Gastrocnemius medialis (tissue), 4 donors: ENCODE results near the gene CERS6. TPM values are rescaled to one million over a fixed set of nuclear protein-coding genes. Genes with fewer than 3 reads are reported as not detected.

Experiments used
- ATAC-seq, 2 donors: fragments of 150-250 bp; one replicate each; pipeline ENCODE4 v1.9.1; 2016
- DNase-seq, 2 donors: peaks; one replicate each; pipeline ENCODE4 v3.0.0-alpha.2; 2019
- H3K27ac ChIP-seq, 4 donors: fragments of 200-600 bp; sonication (generic); 1 replicate in 1 of 4; 2 replicates in 3 of 4; pipeline ENCODE4 v1.5.1; 2016 to 2018; ENCODE audit warnings: mild to moderate bottlenecking in 2 of 4, moderate library complexity in 1 of 4
- H3K27me3 ChIP-seq, 3 donors: fragments of 200-600 bp; sonication (generic) in 2 of 3; 1 replicate in 1 of 3; 2 replicates in 2 of 3; pipeline versions ENCODE4 v1.5.1 to v1.6.0; 2016 to 2019; ENCODE audit warnings: mild to moderate bottlenecking in 1 of 3, moderate library complexity in 1 of 3
- H3K36me3 ChIP-seq, 2 donors: fragments of 200-600 bp; sonication (generic) in 1 of 2; one replicate each; pipeline ENCODE4 v1.5.1; 2017 to 2018
- H3K4me1 ChIP-seq, 2 donors: fragments of 200-600 bp; sonication (generic) in 1 of 2; one replicate each; pipeline ENCODE4 v1.5.1; 2016 to 2017; ENCODE audit warnings: mild to moderate bottlenecking in 2 of 2
- H3K4me3 ChIP-seq, 4 donors: fragments of 200-600 bp; sonication (generic) in 3 of 4; 1 replicate in 1 of 4; 2 replicates in 3 of 4; pipeline ENCODE4 v1.5.1; 2016 to 2019; ENCODE audit warnings: mild to moderate bottlenecking in 2 of 4
- H3K9me3 ChIP-seq, 3 donors: fragments of 200-600 bp; sonication (generic) in 2 of 3; 1 replicate in 1 of 3; 2 replicates in 2 of 3; pipeline ENCODE4 v1.5.1; 2016 to 2019
- POLR2A ChIP-seq, 2 donors: fragments of 450-650 bp; IDR thresholded peaks; one replicate each; pipeline ENCODE4 v1.6.1; 2017; ENCODE audit warnings: antibody characterized with exemption in 2 of 2, mild to moderate bottlenecking in 2 of 2, moderate library complexity in 2 of 2
- in situ Hi-C, 4 donors: fragments of 200-750 bp; cut with MboI; loops; one replicate each; pipeline versions ENCODE4 v1.15.0 to v1.8.0; 2017; ENCODE audit warnings: low sequenced_read_pairs in 4 of 4
- intact Hi-C: fragments of 100-400 bp; cut with DNase I; formaldehyde crosslinking; loops from one replicate; pipeline ENCODE4 v1.15.1; 2023; ENCODE audit warnings: low total_unique reads
- total RNA-seq, 4 donors: library from RNA; depleted of rRNA; stranded (reverse); fragments of >200 nt; gene quantifications; one replicate each; pipeline versions ENCODE4 v1.1.0 to v1.2.3, GENCODE V29; 2016
- TF ChIP-seq, protein P1 (sequence below), 5 experiments: fragments of 450-650 bp in 3 of 5; fragments of 200-600 bp in 2 of 5; sonication (generic) in 2 of 5; IDR thresholded peaks in 4 of 5; conservative IDR thresholded peaks in 1 of 5; 1 replicate in 4 of 5; 2 replicates in 1 of 5; pipeline ENCODE4 v1.5.1; 2016 to 2019; ENCODE audit warnings: antibody characterized with exemption in 5 of 5, mild to moderate bottlenecking in 3 of 5, moderate library complexity in 3 of 5

CERS6 gene
- total RNA-seq, 4 donors from 2014 or later = 11.9 to 18.0 (median 14.7) TPM

- intact Hi-C loops = no loop called here
Measured at GRCh38 chr2:168480356-168480755, 24.3 kb downstream of the CERS6 start.

DNA sequence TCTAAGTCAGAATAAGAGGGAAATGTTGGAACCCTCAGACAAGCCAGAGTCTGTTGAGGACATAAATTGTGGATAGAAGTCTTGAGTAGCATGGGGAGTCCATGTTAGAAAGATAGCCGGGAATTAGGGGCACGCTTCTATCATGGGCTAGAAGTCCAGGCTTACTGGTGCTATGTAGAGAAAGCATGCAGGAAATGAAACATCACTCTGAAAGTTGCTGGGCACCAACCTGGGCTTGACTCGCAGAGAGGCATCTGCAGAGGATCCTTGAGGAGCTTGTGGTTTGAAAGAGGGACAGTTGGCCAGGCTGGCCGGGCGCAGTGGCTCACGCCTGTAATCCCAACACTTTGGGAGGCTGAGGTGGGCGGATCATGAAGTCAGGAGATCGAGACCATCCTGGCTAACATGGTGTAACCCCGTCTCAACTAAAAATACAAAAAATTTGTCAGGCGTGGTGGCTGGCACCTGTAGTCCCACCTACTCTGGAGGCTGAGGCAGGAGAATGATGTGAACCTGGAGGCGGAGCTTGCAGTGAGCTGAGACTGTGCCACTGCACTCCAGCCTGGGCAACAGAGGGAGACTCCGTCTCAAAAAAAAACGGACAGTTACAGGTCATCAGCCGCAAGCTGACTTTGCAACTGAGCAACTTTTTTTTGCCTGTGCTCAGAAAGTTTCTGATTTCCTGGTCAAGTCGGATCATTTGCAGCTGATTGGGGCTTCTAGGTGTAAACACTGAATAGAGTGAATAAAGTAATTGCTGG, 24.9 kb downstream of the CERS6 start:
- intact Hi-C loops (no loop called here), in situ Hi-C loops (no loop called here)
- TF ChIP-seq POLR2A (IDR thresholded peaks at IDR 0.05) = no peak
- TF ChIP-seq, protein P1, sequence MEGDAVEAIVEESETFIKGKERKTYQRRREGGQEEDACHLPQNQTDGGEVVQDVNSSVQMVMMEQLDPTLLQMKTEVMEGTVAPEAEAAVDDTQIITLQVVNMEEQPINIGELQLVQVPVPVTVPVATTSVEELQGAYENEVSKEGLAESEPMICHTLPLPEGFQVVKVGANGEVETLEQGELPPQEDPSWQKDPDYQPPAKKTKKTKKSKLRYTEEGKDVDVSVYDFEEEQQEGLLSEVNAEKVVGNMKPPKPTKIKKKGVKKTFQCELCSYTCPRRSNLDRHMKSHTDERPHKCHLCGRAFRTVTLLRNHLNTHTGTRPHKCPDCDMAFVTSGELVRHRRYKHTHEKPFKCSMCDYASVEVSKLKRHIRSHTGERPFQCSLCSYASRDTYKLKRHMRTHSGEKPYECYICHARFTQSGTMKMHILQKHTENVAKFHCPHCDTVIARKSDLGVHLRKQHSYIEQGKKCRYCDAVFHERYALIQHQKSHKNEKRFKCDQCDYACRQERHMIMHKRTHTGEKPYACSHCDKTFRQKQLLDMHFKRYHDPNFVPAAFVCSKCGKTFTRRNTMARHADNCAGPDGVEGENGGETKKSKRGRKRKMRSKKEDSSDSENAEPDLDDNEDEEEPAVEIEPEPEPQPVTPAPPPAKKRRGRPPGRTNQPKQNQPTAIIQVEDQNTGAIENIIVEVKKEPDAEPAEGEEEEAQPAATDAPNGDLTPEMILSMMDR (IDR thresholded peaks at IDR 0.05 in 4 of 5, conservative IDR thresholded peaks at IDR 0.05 in 1 of 5) = no peak
- Histone ChIP-seq H3K27me3 (no peaks in the 10 kb centered on the region), H3K4me1 (peaks cover 11 to 40% of the 10 kb centered on the region in 2 donors), H3K4me3 (no peak overlapping the region), H3K9me3 (no peaks in the 10 kb centered on the region), H3K36me3 (no peaks in the 10 kb centered on the region), H3K27ac (no peak overlapping the region)
- ATAC-seq (no peak), DNase-seq (no peak)

More at GRCh38 chr2:168480356-168480755, 24.3 kb downstream of the CERS6 start:
- no peaks in the 10 kb centered on the region for H3K9me3 ChIP-seq
- H3K27me3 ChIP-seq = no peaks in the 10 kb centered on the region
- no peak for TF ChIP-seq POLR2A (IDR thresholded peaks at IDR 0.05)
- TF ChIP-seq, protein P1 (IDR thresholded peaks at IDR 0.05 in 4 of 5, conservative IDR thresholded peaks at IDR 0.05 in 1 of 5) = no peak
- no peaks in the 10 kb centered on the region for H3K36me3 ChIP-seq
- no peak overlapping the region for H3K4me3 ChIP-seq
- ATAC-seq = no peak
- in situ Hi-C loops = no loop called here
- H3K27ac ChIP-seq = no peak overlapping the region
- DNase-seq = no peak
- peaks cover 11 to 40% of the 10 kb centered on the region in 2 donors for H3K4me1 ChIP-seq

- no peak overlapping the region for H3K4me3 ChIP-seq
- in situ Hi-C loops (no loop called here), intact Hi-C loops (no loop called here)
- no peak for DNase-seq
- no peak overlapping the region for H3K27ac ChIP-seq
- H3K27me3 ChIP-seq = no peaks in the 10 kb centered on the region
- ATAC-seq = no peak
- no peaks in the 10 kb centered on the region for H3K9me3 ChIP-seq
- peaks cover 11 to 40% of the 10 kb centered on the region in 2 donors for H3K4me1 ChIP-seq
- TF ChIP-seq, protein P1 (IDR thresholded peaks at IDR 0.05 in 4 of 5, conservative IDR thresholded peaks at IDR 0.05 in 1 of 5) = no peak
- no peak for TF ChIP-seq POLR2A (IDR thresholded peaks at IDR 0.05)
- no peaks in the 10 kb centered on the region for H3K36me3 ChIP-seq
Measured at GRCh38 chr2:168482269-168482668, 26.2 kb downstream of the CERS6 start.

DNA sequence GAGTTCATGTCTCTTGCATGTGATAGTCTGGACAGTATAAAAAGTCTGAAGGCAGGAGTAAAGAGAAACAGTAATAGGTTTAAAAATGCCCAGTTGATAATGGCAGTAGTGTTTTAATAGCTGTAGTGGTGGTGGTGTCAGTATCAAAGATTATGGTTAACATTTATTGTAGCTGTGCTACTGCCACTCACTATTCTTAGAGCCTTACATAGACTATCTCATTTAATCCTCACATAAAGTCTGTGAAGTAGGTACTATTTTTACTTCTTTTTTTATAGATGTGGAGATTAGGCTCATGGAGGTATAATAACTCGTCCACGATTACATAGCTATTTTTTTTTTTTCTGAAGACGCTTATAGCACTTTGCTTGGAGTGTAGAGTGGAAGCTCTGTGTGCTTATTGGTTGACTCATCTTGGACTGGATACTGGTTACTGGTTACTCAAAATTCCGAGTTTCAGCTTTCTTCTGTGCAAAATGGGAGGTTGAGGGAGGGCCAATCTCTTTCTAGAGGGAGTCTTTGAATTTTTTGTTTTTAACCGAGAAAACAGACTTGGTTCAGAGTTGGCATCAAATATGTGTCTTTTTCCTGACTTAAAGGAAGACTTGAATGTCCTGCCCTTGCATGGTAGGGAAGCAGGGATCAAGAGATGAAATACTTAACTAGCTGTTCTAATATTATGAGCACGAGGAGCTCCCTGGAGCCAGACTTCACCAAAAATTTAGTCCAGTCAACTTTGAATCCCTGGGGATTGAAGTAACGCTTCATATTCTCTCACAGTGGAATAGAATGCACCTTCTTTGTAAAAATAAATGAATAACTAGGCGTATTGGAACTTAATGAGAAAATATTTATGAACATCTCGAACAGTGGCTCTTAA, 27.1 kb downstream of the CERS6 start:
- Histone ChIP-seq H3K36me3 (no peaks in the 10 kb centered on the region), H3K9me3 (no peaks in the 10 kb centered on the region), H3K4me3 (no peak overlapping the region), H3K27ac (peak overlapping the region in 3 of 4 donors; percentile 7 to 54 (median 39)), H3K27me3 (no peaks in the 10 kb centered on the region), H3K4me1 (peaks cover 11 to 36% of the 10 kb centered on the region in 2 donors)
- in situ Hi-C loops (no loop called here), intact Hi-C loops (no loop called here)
- no peak for TF ChIP-seq POLR2A (IDR thresholded peaks at IDR 0.05)
- TF ChIP-seq, protein P1 (IDR thresholded peaks at IDR 0.05 in 4 of 5, conservative IDR thresholded peaks at IDR 0.05 in 1 of 5) = no peak
- no peak for ATAC-seq
- no peak for DNase-seq
